SJSA1 (cell line): ENCODE results near the gene ADARB2. TPM values are rescaled to one million over a fixed set of nuclear protein-coding genes. Genes with fewer than 3 reads are reported as not detected.

Experiments
- DNase-seq, 2 experiments: peaks; one replicate each; pipeline ENCODE4 v3.0.0-alpha.2; 2015 to 2020; ENCODE audit warnings: low spot score in 2 of 2, low read depth in 1 of 2
- H3K27ac ChIP-seq: fragments of 250-450 bp; sonication (Bioruptor Pico); 2 replicates; pipeline ENCODE4 v1.5.1; 2020; ENCODE audit warnings: mild to moderate bottlenecking, moderate library complexity
- H3K27me3 ChIP-seq: fragments of 250-450 bp; sonication (Bioruptor Pico); replicated peaks from 2 replicates; pipeline ENCODE4 v1.5.1; 2020; ENCODE audit warnings: mild to moderate bottlenecking, moderate library complexity
- H3K36me3 ChIP-seq: fragments of 250-450 bp; sonication (Bioruptor Pico); 2 replicates; pipeline ENCODE4 v1.5.1; 2020; ENCODE audit warnings: mild to moderate bottlenecking
- H3K4me1 ChIP-seq: fragments of 250-450 bp; sonication (Bioruptor Pico); replicated peaks from 2 replicates; pipeline ENCODE4 v1.6.1; 2021; ENCODE audit warnings: mild to moderate bottlenecking
- H3K4me3 ChIP-seq: fragments of 250-450 bp; sonication (Bioruptor Pico); 2 replicates; pipeline ENCODE4 v1.5.1; 2020; ENCODE audit warnings: mild to moderate bottlenecking
- H3K9me3 ChIP-seq: fragments of 250-450 bp; sonication (Bioruptor Pico); replicated peaks from 2 replicates; pipeline ENCODE4 v1.5.1; 2020; ENCODE audit warnings: mild to moderate bottlenecking
- total RNA-seq: library from RNA; depleted of rRNA; stranded (reverse); fragments of >200 nt; shearing (Covaris generic); gene quantifications from 2 replicates; pipeline ENCODE4 v1.2.3, GENCODE V29; 2014

ADARB2 gene
- total RNA-seq, 1 experiment from 2014 or later = not detected

DNA sequence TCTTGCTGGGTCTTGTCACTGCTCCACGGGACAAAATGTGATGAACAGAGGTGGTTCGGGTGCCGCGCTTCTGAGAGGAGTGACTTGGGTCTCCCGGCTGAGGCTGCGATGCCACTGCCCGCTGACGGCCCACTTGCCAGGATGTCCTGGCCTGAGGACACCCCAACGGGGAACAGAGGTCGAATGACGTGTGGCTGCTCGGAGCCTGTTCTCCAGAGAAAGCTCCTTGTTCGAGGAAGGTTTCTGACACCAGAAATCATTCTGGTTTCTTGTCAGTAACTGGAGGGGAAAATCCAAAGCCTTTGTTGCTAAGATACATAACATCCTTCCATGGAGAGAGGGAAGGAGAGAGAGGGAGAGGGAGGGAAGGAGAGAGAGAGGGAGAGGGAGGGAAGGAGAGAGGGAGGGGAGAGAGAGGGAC is 444.7 kb downstream of the ADARB2 start:
- peak in 1 of 2 experiments; percentile 31 for DNase-seq
- Histone ChIP-seq H3K9me3 (no peaks in the 10 kb centered on the region), H3K27me3 (peaks cover 14% of the 10 kb centered on the region), H3K36me3 (no peaks in the 10 kb centered on the region), H3K4me1 (no peaks in the 10 kb centered on the region), H3K4me3 (no peak overlapping the region), H3K27ac (no peak overlapping the region)

DNA sequence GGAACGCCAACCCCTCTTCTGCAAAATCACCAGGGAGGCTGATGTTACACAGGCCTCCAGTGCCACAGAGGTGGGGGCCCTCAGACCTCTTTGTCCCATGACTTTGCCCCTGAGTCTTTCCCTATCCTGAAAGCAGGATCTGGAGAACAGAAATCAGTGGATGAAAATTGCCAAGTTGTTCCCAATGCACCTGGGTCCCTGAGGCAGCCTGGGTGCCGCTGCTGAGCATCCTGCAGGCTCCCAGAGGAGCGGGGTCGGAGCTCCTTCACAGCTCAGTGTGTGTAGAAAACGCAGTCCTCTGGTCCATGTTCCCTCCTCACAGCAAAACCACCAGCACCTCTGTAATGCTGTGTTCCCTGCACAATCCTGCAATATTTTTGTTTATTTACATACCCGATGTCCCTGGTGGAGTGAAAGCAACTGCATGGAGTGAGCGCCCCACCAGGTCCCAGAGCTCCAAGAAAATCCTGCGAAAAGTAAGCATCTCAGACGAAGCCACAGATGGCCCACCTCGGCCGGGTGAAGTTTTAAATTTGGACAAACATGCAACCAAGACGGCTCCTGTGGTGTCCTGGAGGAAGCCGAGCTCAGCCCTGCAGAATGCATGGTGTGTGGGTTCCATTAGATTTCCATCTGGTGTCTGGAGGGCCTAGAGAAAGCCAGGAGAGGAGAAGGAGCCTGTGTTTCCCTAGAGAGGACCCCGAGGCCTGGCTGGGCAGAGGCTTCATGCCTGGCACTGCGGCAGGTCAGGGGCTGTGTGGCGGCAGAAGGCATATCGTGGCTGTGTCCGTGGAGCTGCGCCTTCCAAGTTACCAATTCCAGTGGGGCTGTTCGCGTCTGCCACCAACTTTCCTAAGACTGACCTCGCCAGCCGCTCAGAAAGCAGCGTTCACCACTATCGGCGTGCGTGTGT is 445.9 kb downstream of the ADARB2 start:
- Histone ChIP-seq H3K27ac (no peak overlapping the region), H3K27me3 (peaks cover 14% of the 10 kb centered on the region), H3K4me3 (no peak overlapping the region), H3K9me3 (no peaks in the 10 kb centered on the region), H3K4me1 (no peaks in the 10 kb centered on the region), H3K36me3 (no peaks in the 10 kb centered on the region)
- peak in 1 of 2 experiments; percentile 33 for DNase-seq

DNA sequence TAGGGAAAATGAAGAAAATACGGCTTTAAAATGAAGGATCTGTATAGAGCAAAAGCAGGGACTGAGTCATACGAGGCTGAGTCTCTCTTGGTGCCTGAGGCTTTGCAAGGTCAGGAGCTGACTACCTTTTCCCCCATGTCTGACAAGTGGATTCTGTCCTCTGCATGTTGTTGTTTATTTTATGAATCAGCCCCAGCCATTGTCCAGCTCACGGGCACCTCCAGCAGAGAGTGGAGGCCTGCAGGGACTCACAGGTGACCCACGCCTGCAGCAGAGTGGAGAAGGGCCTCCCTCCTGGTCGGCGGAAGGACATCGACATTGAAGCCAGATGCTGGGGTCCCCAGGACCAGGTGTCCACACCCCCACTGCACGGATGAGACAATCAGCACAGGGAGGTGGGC is 447.3 kb downstream of the ADARB2 start:
- Histone ChIP-seq H3K27me3 (peaks cover 14% of the 10 kb centered on the region), H3K4me1 (no peaks in the 10 kb centered on the region), H3K9me3 (no peaks in the 10 kb centered on the region), H3K4me3 (no peak overlapping the region), H3K36me3 (no peaks in the 10 kb centered on the region), H3K27ac (no peak overlapping the region)
- DNase-seq = peak in 1 of 2 experiments; percentile 30

DNA sequence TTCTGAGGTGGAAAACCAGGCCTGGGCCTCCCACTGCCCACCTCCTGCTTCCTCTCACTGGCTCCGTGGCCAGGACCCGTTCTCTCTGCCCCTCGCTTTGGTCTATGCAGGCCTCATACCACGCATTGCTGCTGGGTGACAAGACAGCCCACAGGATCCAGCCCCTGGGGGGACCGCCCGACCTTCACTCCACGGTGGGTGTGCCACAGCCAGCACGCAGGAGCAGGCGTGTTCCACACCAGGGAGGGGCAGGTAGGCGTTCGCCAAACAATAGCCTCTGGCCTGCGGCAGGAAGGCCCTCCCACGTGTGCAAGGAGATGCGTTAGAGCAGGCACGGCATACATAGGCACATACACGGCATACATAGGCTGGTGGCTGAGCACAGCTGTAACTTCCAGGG is 447.7 kb downstream of the ADARB2 start:
- Histone ChIP-seq H3K27me3 (peaks cover 14% of the 10 kb centered on the region), H3K27ac (no peak overlapping the region), H3K4me3 (no peak overlapping the region), H3K36me3 (no peaks in the 10 kb centered on the region), H3K4me1 (no peaks in the 10 kb centered on the region), H3K9me3 (no peaks in the 10 kb centered on the region)
- peak in 1 of 2 experiments; percentile 32 for DNase-seq

DNA sequence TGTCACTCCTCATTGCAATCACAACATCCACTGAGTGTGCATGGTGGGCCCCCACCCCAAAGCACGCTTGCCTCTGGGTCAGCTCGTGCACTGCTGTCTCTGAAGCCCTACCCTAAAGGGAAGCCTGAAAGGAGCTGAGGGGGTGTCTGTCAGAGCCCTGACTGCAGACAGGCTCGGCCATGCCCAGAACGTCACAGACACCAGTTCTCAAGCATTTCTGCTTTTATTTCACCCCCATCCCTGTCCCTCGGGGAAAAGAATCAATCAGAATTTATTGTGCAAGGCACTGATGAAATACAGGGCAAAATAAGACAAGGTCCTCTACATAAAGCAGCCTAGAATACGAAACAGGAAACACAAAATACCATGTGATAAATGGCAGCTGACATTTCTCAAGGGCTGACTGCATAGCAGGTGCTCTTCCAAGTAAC is 449.3 kb downstream of the ADARB2 start:
- Histone ChIP-seq H3K27me3 (peaks cover 10% of the 10 kb centered on the region), H3K36me3 (no peaks in the 10 kb centered on the region), H3K9me3 (no peaks in the 10 kb centered on the region), H3K27ac (no peak overlapping the region), H3K4me3 (no peak overlapping the region), H3K4me1 (no peaks in the 10 kb centered on the region)
- DNase-seq = peak in 1 of 2 experiments; percentile 31

DNA sequence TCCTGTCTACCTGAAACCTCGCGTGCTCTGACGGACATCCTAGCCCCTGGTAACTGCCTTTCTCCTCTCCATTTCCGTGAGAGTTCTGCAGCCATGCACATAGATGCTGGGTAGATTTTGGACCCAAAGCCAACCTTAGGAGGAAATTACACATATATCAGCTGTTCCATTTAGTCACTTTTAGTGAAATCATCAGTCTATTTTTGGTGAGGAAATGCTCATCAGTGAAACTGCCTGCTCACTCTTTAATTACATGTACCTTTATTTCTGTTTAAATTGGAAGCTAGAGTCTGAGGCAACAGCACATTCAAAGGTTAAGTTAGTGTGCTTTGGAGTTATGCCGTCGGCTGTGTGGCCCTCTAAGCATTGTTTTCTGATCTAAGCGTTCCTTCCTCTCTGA is 449.8 kb downstream of the ADARB2 start:
- Histone ChIP-seq H3K27me3 (peaks cover 10% of the 10 kb centered on the region), H3K4me3 (no peak overlapping the region), H3K36me3 (no peaks in the 10 kb centered on the region), H3K9me3 (no peaks in the 10 kb centered on the region), H3K27ac (no peak overlapping the region), H3K4me1 (no peaks in the 10 kb centered on the region)
- DNase-seq = peak in 1 of 2 experiments; percentile 7

DNA sequence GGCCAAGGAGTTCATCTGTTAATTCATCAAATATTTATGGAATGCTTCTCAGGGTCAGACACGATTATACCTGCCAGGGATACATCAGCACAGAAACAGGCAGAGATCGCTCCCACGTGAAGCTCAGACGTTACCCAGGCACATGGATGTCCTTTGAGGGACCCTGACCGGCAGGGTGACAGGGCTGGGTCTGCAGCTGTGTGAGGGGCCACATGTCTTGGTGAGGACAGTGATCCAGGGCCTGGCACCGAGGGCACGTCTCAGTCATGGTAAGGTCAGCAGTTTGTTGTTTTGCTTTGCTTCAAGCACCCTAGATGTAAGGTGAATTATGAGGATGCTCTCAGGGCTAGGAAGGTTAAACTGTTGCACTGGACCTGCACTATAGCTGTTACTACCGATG is 453.2 kb downstream of the ADARB2 start:
- Histone ChIP-seq H3K4me1 (no peaks in the 10 kb centered on the region), H3K9me3 (no peaks in the 10 kb centered on the region), H3K27ac (no peak overlapping the region), H3K4me3 (no peak overlapping the region), H3K27me3 (no peaks in the 10 kb centered on the region; the same call in 1 of the 2 replicates), H3K36me3 (no peaks in the 10 kb centered on the region)
- no peak for DNase-seq

DNA sequence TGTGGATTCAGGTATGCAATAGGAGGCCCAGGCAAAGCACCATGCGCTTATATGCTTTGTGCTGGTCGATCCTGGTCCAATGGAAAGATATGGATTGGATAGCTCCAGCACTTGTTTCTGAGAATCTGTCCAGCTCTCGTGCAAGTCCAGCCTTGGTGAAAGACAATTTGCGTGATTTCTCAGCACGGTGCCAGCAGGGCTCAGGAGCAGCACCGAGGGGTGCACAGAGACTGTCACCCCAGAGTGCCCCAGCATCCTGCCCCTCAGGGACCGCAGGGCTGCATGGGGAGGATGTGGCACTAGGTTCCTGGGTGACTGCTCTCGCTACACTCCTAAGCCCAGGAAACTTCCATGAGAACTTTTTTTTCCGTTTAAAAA is 455.9 kb downstream of the ADARB2 start:
- H3K27ac ChIP-seq = no peak overlapping the region
- no peak overlapping the region for H3K4me3 ChIP-seq
- no peaks in the 10 kb centered on the region for H3K36me3 ChIP-seq
- no peaks in the 10 kb centered on the region for H3K4me1 ChIP-seq
- H3K27me3 ChIP-seq = no peaks in the 10 kb centered on the region; the same call in 1 of the 2 replicates
- DNase-seq = no peak
- H3K9me3 ChIP-seq = no peaks in the 10 kb centered on the region

DNA sequence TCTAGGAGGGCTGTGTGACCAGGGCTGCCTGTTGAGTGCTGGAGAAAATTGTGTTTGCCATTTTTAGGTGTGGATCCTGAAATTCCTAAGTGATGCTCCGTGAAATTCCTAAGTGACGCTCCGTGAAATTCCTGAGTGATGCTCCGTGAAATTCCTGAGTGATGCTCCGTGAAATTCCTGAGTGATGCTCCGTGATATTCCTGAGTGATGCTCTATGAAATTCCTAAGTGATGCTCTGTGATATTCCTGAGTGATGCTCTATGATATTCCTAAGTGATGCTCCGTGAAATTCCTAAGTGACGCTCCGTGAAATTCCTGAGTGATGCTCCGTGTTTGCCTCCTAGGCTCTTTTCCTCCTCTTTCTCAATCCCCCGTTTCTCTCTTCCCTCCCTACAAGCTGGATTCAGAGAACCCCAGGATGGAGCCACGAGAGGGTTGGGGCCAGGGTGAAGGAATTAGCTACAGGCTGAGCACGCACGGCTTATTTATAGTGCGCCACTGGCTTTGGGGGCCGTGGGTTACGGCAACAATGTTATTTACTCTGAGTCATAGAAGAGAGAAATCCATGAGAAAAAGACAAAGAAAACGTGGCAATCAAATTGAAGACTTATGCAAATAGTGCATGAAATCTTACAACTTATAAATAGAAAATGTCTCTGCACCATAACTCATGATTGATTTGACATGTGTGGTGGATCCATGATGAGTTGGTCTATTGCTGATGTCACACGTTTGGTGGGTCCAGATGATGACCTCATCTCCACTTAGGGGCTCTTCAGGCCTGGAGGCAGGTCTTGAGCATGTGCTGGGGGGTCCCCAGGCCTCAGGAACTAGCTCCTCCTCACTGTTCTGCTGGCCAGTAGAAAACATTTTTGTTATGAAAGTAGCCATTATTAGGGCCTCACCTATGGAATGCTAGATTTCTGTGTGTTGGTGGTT is 456.6 kb downstream of the ADARB2 start:
- no peak overlapping the region for H3K4me3 ChIP-seq
- H3K36me3 ChIP-seq = no peaks in the 10 kb centered on the region
- DNase-seq = no peak
- H3K4me1 ChIP-seq = no peaks in the 10 kb centered on the region
- no peak overlapping the region for H3K27ac ChIP-seq
- no peaks in the 10 kb centered on the region for H3K27me3 ChIP-seq
- no peaks in the 10 kb centered on the region for H3K9me3 ChIP-seq

DNA sequence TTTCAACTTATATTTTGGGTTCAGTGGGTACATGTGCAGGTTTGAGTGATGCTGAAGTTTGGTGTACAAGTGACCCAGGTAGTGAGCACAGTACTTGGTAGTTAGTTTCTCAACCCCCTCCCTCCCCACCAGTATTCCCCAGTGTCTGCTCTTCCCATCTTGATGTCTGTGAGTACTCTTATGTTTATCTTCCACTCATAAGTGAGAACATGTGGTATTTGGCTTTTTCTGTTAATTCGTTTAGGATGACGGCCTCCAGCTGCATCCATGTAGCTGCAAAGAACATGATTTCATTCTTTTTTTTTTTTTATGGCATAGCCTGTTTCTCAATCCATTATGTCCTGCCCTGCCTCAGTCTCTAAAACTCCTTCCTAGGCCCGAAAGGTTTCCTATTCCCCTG is 459.0 kb downstream of the ADARB2 start:
- Histone ChIP-seq H3K9me3 (no peaks in the 10 kb centered on the region), H3K27ac (no peak overlapping the region), H3K27me3 (no peaks in the 10 kb centered on the region), H3K4me3 (no peak overlapping the region), H3K36me3 (no peaks in the 10 kb centered on the region), H3K4me1 (no peaks in the 10 kb centered on the region)
- no peak for DNase-seq

DNA sequence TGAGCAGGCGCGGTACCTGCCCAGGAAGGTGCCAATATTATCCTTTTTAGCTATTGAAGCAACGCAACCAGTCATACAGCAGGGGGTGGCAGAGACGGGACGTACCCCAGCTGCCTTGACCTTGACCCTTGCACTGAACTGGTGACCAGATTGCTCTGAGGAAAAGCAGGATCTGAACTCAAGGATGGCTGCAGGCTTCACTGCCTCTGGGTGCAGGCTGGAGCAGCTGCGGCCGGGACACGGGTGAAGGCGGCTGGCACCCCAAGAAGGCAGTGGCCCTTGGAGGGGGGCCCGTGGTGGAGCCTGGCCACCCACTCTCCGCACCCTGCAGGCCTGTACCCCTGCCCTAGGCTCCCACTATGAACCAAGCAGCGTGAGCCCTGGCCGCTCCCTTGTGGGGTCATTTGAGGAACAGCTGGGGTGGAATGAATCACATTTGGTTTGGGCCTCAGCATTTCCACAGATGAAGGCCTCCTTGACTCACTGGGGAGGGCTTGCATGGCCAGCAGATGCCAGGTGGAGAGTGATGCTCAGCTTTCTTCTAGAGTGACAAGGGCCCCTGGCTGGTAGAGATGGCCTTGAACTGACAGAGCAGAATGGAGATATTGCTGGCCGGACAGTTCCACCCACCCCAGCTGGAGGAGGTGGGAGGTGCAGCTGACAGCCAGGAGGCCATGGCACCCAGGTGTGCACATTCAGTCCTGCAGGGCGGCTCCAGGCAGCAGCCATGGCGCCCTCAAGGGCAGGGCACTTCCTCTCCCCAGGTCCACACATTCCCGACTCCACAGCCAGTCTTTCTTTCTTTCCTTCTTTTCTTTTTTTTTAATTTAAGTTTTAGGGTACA is 462.4 kb downstream of the ADARB2 start:
- H3K4me1 ChIP-seq = no peaks in the 10 kb centered on the region
- DNase-seq = peak in 1 of 2 experiments; percentile 32
- H3K36me3 ChIP-seq = no peaks in the 10 kb centered on the region
- H3K4me3 ChIP-seq = no peak overlapping the region
- H3K27me3 ChIP-seq = no peaks in the 10 kb centered on the region
- no peaks in the 10 kb centered on the region for H3K9me3 ChIP-seq
- H3K27ac ChIP-seq = no peak overlapping the region

DNA sequence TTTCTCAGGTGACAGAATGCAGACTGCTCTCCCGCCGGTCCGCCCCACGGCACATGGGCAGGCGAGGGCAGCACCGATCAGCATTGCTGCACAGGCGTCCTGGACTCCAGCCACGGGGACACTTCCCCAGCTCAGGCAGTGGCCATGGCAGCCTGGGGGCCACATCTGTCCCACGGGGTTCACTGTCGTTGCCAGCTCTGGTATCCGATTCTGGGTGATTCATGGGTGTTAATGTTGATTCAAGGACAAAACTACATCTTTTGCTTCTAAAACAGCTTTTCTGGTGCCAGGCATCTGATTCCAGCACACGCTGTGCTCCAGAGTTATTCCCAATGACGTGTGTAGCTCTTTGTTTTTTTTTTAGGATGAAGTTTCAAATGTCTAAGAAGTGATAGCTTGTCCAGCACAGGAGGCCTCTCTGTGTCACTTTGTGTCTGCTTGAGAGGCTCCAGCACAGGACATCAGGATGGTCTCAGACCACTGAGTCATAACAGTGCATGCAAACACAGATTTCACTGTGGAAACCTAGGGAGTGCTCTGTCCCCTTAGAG is 463.1 kb downstream of the ADARB2 start:
- no peaks in the 10 kb centered on the region for H3K36me3 ChIP-seq
- no peaks in the 10 kb centered on the region for H3K4me1 ChIP-seq
- DNase-seq = peak in 1 of 2 experiments; percentile 41
- H3K27me3 ChIP-seq = no peaks in the 10 kb centered on the region
- H3K27ac ChIP-seq = no peak overlapping the region
- H3K4me3 ChIP-seq = no peak overlapping the region
- H3K9me3 ChIP-seq = no peaks in the 10 kb centered on the region
